ENCODE results near the gene PLCB1. TPM values are rescaled to one million over a fixed set of nuclear protein-coding genes. Genes with fewer than 3 reads are reported as not detected.

The PLCB1 gene
- total RNA-seq, 1 experiment from 2014 or later, result not detected

GRCh38 chr20:8229090-8229489 is 97.0 kb downstream of the PLCB1 start:
- no peak overlapping the region for H3K4me2 ChIP-seq
- H3K9me3 ChIP-seq (ENCODE audit: insufficient read depth, low read depth), result no peaks in the 10 kb centered on the region
- no peaks in the 10 kb centered on the region for H3F3A ChIP-seq (ENCODE audit: insufficient read depth, low read depth)
- POLR2A ChIA-PET (ENCODE audit: unreplicated experiment), result no interaction called here
- no peak overlapping the region for H2AFZ ChIP-seq
- BruUV-seq (replicated peaks), result no TSS peak
- no peaks in the 10 kb centered on the region for H3K79me2 ChIP-seq (ENCODE audit: low read depth)
- H3K9me2 ChIP-seq (ENCODE audit: insufficient read depth), result no peaks in the 10 kb centered on the region
- H3K27me3 ChIP-seq (ENCODE audit: insufficient read depth, low read depth), result no peaks in the 10 kb centered on the region
- H4K20me1 ChIP-seq (ENCODE audit: insufficient read depth), result no peaks in the 10 kb centered on the region
- no peaks in the 10 kb centered on the region for H3K4me1 ChIP-seq (replicated peaks; ENCODE audit: insufficient read depth)
- no peaks in the 10 kb centered on the region for H3K36me3 ChIP-seq (ENCODE audit: low read depth)
- no peak overlapping the region for H3K4me3 ChIP-seq
- intact Hi-C loops (cut with micrococcal nuclease; ENCODE audit: unreplicated experiment), result no loop called here
- CTCF ChIA-PET, result no interaction called here
- DNase-seq, result no peak
- TF ChIP-seq EZH2 (IDR thresholded peaks at IDR 0.05; ENCODE audit: low read depth) (no peak), CTCF (conservative IDR thresholded peaks at IDR 0.05) (no peak)
- no peak overlapping the region for H3K27ac ChIP-seq

GRCh38 chr20:8231038-8231437 is 99.0 kb downstream of the PLCB1 start:
- Histone ChIP-seq H3K9me3 (ENCODE audit: insufficient read depth, low read depth) (no peaks in the 10 kb centered on the region), H3K4me2 (no peak overlapping the region), H3K36me3 (ENCODE audit: low read depth) (no peaks in the 10 kb centered on the region), H3K4me1 (replicated peaks; ENCODE audit: insufficient read depth) (no peaks in the 10 kb centered on the region), H3K9me2 (ENCODE audit: insufficient read depth) (no peaks in the 10 kb centered on the region), H3K27ac (no peak overlapping the region), H3K4me3 (no peak overlapping the region), H3K27me3 (ENCODE audit: insufficient read depth, low read depth) (no peaks in the 10 kb centered on the region), H4K20me1 (ENCODE audit: insufficient read depth) (no peaks in the 10 kb centered on the region), H3F3A (ENCODE audit: insufficient read depth, low read depth) (no peaks in the 10 kb centered on the region), H2AFZ (no peak overlapping the region), H3K79me2 (ENCODE audit: low read depth) (no peaks in the 10 kb centered on the region)
- TF ChIP-seq CTCF (conservative IDR thresholded peaks at IDR 0.05) (no peak), EZH2 (IDR thresholded peaks at IDR 0.05; ENCODE audit: low read depth) (no peak)
- intact Hi-C loops (cut with micrococcal nuclease; ENCODE audit: unreplicated experiment), result no loop called here
- no peak for DNase-seq
- no TSS peak for BruUV-seq (replicated peaks)
- ChIA-PET CTCF (no interaction called here), POLR2A (ENCODE audit: unreplicated experiment) (no interaction called here)

- no peaks in the 10 kb centered on the region for H3F3A ChIP-seq (ENCODE audit: insufficient read depth, low read depth)
- no peak overlapping the region for H3K27ac ChIP-seq
- H3K79me2 ChIP-seq (ENCODE audit: low read depth), result no peaks in the 10 kb centered on the region
- no peaks in the 10 kb centered on the region for H3K9me2 ChIP-seq (ENCODE audit: insufficient read depth)
- H3K36me3 ChIP-seq (ENCODE audit: low read depth), result no peaks in the 10 kb centered on the region
- ChIA-PET CTCF (interaction anchor here (0.7 kb wide), 1 partner anchor 34 kb away, joined by 3 read pairs; no protein-coding TSS in a partner anchor), POLR2A (ENCODE audit: unreplicated experiment) (no interaction called here)
- no peak for TF ChIP-seq EZH2 (IDR thresholded peaks at IDR 0.05; ENCODE audit: low read depth)
- TF ChIP-seq CTCF (conservative IDR thresholded peaks at IDR 0.05), result no peak
- no peak overlapping the region for H2AFZ ChIP-seq
- H3K4me3 ChIP-seq, result no peak overlapping the region
- no peak for DNase-seq
- no peaks in the 10 kb centered on the region for H4K20me1 ChIP-seq (ENCODE audit: insufficient read depth)
- H3K27me3 ChIP-seq (ENCODE audit: insufficient read depth, low read depth), result no peaks in the 10 kb centered on the region
- intact Hi-C loops (cut with micrococcal nuclease; ENCODE audit: unreplicated experiment), result no loop called here
- H3K9me3 ChIP-seq (ENCODE audit: insufficient read depth, low read depth), result no peaks in the 10 kb centered on the region
- no TSS peak for BruUV-seq (replicated peaks)
- H3K4me1 ChIP-seq (replicated peaks; ENCODE audit: insufficient read depth), result no peaks in the 10 kb centered on the region
- no peak overlapping the region for H3K4me2 ChIP-seq
Measured at GRCh38 chr20:8232332-8232731, 100.3 kb downstream of the PLCB1 start.

Data from PC-9 (cell line).